PFSK-1 (cell line): ENCODE data around the gene MEP1A.

Experiments
- POLR2AphosphoS5 ChIP-seq: IDR thresholded peaks from 2 replicates; pipeline ENCODE4 v1.6.1; 2012; ENCODE audit warnings: low read depth, mild to moderate bottlenecking, control low read depth, low read length, moderate library complexity
- TF ChIP-seq, protein P1 (sequence below), 2 experiments: IDR thresholded peaks; 2 replicates each; pipeline versions ENCODE4 v1.6.1 to v1.8.0; 2011 to 2012; ENCODE audit warnings: low read depth in 2 of 2, low read length in 2 of 2, control low read depth in 1 of 2, inconsistent platforms in 1 of 2, mild to moderate bottlenecking in 1 of 2, moderate library complexity in 1 of 2; ENCODE audit not compliant: insufficient read depth in 1 of 2

DNA sequence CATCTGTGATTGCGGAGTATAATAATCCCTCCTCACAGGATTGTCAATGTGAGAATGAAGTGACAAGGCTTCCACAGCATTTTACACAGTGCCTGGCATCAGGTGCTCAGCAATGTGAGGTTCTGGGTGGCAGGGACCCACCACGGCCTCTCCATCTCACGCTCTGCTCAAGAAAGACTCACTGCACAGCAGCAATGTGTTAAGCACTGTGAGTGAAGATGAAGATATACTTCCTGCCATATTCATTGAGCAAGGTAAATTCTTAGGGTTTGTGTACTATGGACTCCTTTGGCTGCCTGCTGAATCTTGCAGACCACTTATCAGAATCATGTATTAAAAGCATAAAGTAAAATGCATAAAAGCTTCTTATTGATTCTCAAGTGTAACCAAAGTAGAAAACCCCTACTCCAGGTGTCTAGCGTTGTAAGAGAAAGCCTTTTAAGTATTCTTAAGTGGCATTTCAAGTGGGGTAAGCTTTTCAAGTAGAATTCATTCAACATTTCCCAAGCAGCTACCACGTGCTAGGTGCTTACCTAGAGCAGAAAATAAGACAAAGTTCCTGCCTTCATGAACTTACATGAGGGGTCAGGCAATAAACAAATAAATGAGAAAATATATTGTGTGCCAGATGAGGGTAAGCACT, 17.0 kb upstream of the MEP1A start:
- TF ChIP-seq, protein P1, sequence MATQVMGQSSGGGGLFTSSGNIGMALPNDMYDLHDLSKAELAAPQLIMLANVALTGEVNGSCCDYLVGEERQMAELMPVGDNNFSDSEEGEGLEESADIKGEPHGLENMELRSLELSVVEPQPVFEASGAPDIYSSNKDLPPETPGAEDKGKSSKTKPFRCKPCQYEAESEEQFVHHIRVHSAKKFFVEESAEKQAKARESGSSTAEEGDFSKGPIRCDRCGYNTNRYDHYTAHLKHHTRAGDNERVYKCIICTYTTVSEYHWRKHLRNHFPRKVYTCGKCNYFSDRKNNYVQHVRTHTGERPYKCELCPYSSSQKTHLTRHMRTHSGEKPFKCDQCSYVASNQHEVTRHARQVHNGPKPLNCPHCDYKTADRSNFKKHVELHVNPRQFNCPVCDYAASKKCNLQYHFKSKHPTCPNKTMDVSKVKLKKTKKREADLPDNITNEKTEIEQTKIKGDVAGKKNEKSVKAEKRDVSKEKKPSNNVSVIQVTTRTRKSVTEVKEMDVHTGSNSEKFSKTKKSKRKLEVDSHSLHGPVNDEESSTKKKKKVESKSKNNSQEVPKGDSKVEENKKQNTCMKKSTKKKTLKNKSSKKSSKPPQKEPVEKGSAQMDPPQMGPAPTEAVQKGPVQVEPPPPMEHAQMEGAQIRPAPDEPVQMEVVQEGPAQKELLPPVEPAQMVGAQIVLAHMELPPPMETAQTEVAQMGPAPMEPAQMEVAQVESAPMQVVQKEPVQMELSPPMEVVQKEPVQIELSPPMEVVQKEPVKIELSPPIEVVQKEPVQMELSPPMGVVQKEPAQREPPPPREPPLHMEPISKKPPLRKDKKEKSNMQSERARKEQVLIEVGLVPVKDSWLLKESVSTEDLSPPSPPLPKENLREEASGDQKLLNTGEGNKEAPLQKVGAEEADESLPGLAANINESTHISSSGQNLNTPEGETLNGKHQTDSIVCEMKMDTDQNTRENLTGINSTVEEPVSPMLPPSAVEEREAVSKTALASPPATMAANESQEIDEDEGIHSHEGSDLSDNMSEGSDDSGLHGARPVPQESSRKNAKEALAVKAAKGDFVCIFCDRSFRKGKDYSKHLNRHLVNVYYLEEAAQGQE (IDR thresholded peaks at IDR 0.05; ENCODE audit: insufficient read depth in 1 of 2, low read depth in 2 of 2, low read length in 2 of 2) = no peak
- no peak for TF ChIP-seq POLR2AphosphoS5
